Activated CD4-positive, alpha-beta T cell treated with anti-CD3 and anti-CD28 coated beads, Interleukin-2, amount 10 ng/mL, durations not matched to agents 7 days and 5 days (primary cell): Measurements from ENCODE around the gene DNAJB5. TPM values are rescaled to one million over a fixed set of nuclear protein-coding genes. Genes with fewer than 3 reads are reported as not detected.
"Not testable (repeated sequence)": the region's sequence is repeated elsewhere in the genome, so short reads cannot be mapped to it uniquely, and the experiment has no call there.

Experiments used
- CTCF ChIA-PET: fragments of 350-600 bp; sonication (Branson Sonifier 250); formaldehyde crosslinking; loops from one replicate; lab custom pipeline; 2021; ENCODE audit warnings: antibody characterized with exemption; lab: Charles Lee
- POLR2A ChIA-PET: fragments of 350-600 bp; sonication (Branson Sonifier 250); formaldehyde crosslinking; loops from one replicate; lab custom pipeline; 2021; ENCODE audit warnings: antibody characterized with exemption; lab: Charles Lee
- DNase-seq: peaks from one replicate; pipeline ENCODE4 v3.0.0-alpha.2; 2020
- H3K27ac Mint-ChIP-seq: one replicate; pipeline ENCODE4 v1.8.0; 2021; ENCODE audit warnings: mild to moderate bottlenecking, moderate library complexity, mixed read lengths
- H3K27me3 Mint-ChIP-seq: one replicate; pipeline ENCODE4 v1.8.0; 2021; ENCODE audit warnings: mixed read lengths
- H3K36me3 Mint-ChIP-seq: one replicate; pipeline ENCODE4 v1.8.0; 2021; ENCODE audit warnings: low read depth, mixed read lengths
- H3K4me1 Mint-ChIP-seq: one replicate; pipeline ENCODE4 v1.8.0; 2021; ENCODE audit warnings: mixed read lengths
- H3K4me3 Mint-ChIP-seq: one replicate; pipeline ENCODE4 v1.8.0; 2021; ENCODE audit warnings: mild to moderate bottlenecking, moderate library complexity, mixed read lengths
- H3K9me3 Mint-ChIP-seq: one replicate; pipeline ENCODE4 v1.8.0; 2021; ENCODE audit warnings: mixed read lengths
- total RNA-seq, 2 experiments: library from RNA; stranded (reverse); gene quantifications; one replicate each; pipeline ENCODE4 v1.2.3, GENCODE V29; 2021

Gene DNAJB5
- total RNA-seq, result 1 to 10 TPM; 3.5 to 4.6 TPM

GRCh38 chr9:34989003-34989945 is at the start of gene DNAJB5:
DNAJB5 (plus strand) TSS chr9:34989745; CDS start chr9:34990631, 886 bp downstream.
- CTCF ChIA-PET, result interaction anchor here (0.7 to 1.4 kb wide), 5 partner anchors 16 to 497 kb away, joined by 3 to 4 read pairs (median 3); no protein-coding TSS in a partner anchor
- Mint-ChIP-seq H3K9me3 (no peaks in the 10 kb centered on the region), H3K36me3 (no peaks in the 10 kb centered on the region), H3K27ac (peak within 1 kb of the TSS; percentile 92), H3K27me3 (no peaks in the 10 kb centered on the region), H3K4me3 (peak within 1 kb of the TSS; percentile 88), H3K4me1 (peaks cover 58% of the 10 kb centered on the region)
- POLR2A ChIA-PET, result interaction anchor here (0.6 to 0.7 kb wide), 2 partner anchors 125 to 574 kb away, joined by 3 to 4 read pairs; no protein-coding TSS in a partner anchor
- DNase-seq, result peak; percentile 98

DNA sequence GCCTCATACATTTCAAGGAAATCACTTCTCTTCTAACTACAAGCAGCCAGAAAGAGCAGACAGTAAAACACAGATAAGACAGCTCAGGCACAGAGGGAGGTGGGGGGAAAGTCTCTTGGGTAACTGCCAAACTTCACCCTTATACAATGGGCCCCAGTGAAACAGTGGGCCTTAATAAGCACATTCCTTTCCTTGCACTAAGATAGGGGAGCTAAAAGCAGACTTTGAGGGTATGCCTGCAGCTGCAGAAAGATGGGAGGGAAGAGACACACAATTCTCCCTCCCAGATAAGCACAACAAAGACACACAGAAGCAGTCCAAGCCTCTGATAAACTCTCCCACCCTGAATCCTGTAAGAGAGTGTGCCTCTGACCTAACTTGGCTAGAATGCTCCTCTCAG is 49.6 kb upstream of the DNAJB5 start:
- H3K4me1 Mint-ChIP-seq, DNase-seq, H3K36me3 Mint-ChIP-seq, POLR2A ChIA-PET, CTCF ChIA-PET, H3K4me3 Mint-ChIP-seq, H3K9me3 Mint-ChIP-seq, H3K27me3 Mint-ChIP-seq, H3K27ac Mint-ChIP-seq: not testable (repeated sequence)

DNA sequence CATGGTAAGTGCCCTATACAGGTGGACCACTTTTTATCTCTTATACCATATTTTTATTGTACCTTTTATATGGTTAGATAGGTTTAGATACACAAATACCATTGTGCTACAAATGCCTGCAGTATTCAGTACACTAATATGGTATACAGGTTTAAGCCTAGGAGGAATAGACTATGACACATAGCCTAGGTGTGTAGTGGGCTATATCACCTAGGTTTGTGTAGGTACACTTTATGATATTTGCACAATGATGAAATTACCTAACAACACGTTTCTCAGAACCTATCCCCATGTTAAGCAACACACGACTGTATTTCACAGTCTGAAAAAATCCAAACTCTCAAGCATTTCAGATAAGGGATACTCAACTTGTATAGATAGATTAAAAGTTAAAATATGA is 41.1 kb upstream of the DNAJB5 start:
- H3K4me1 Mint-ChIP-seq, result no peaks in the 10 kb centered on the region
- H3K4me3 Mint-ChIP-seq, result no peak overlapping the region
- peaks cover 35% of the 10 kb centered on the region for H3K27me3 Mint-ChIP-seq
- DNase-seq, result no peak
- H3K9me3 Mint-ChIP-seq, result no peaks in the 10 kb centered on the region
- ChIA-PET CTCF (interaction anchor here (0.6 kb wide), 1 partner anchor 980 kb away, joined by 4 read pairs; no protein-coding TSS in a partner anchor), POLR2A (no interaction called here)
- H3K36me3 Mint-ChIP-seq, result no peaks in the 10 kb centered on the region
- H3K27ac Mint-ChIP-seq, result no peak overlapping the region

DNA sequence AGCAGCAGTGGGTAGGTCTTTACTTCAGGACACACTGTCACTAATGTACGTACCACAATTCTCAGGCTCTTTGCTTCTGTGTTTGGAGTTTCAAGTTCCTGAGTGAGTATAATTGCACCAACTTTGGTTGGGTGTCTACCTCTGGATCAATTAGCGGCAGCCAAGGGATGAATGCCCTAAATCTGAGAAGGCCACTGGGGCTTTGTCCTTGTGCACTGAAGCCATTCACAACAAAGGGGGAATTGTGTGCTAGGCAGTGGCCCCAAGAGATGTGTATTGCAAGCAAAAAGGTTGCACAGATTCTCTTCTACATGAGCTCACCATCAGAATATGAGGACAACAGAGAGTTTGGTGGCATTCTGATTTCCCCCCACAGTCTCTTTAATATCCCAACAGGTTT is 35.3 kb upstream of the DNAJB5 start:
- no peaks in the 10 kb centered on the region for H3K36me3 Mint-ChIP-seq
- H3K27ac Mint-ChIP-seq, result no peak overlapping the region
- H3K9me3 Mint-ChIP-seq, result no peaks in the 10 kb centered on the region
- peaks cover 68% of the 10 kb centered on the region for H3K27me3 Mint-ChIP-seq
- ChIA-PET CTCF (interaction anchor here (0.6 kb wide), 1 partner anchor 700 kb away, joined by 3 read pairs; no protein-coding TSS in a partner anchor), POLR2A (no interaction called here)
- no peaks in the 10 kb centered on the region for H3K4me1 Mint-ChIP-seq
- no peak overlapping the region for H3K4me3 Mint-ChIP-seq
- DNase-seq, result no peak

DNA sequence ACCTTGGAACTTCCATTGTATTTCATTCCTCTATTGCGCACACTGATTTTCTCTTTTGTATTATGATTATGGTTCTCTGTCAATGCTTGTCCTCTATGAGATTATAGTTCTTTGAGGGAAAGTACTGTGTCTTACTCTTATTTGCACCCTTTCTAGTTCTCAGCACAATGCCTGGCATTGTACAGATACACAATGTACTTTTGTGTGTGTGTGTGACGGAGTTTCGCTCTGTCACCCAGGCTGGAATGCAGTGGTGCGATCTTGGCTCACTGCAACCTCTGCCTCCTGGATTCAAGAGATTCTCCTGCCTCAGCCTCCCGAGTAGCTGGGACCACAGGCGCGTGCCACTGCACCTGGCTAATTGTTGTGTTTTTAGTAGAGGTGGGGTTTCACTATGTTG is 33.5 kb upstream of the DNAJB5 start:
- H3K27ac Mint-ChIP-seq, DNase-seq, H3K9me3 Mint-ChIP-seq, H3K36me3 Mint-ChIP-seq, CTCF ChIA-PET, POLR2A ChIA-PET, H3K4me1 Mint-ChIP-seq, H3K4me3 Mint-ChIP-seq: not testable (repeated sequence)
- peaks cover 74% of the 10 kb centered on the region for H3K27me3 Mint-ChIP-seq

DNA sequence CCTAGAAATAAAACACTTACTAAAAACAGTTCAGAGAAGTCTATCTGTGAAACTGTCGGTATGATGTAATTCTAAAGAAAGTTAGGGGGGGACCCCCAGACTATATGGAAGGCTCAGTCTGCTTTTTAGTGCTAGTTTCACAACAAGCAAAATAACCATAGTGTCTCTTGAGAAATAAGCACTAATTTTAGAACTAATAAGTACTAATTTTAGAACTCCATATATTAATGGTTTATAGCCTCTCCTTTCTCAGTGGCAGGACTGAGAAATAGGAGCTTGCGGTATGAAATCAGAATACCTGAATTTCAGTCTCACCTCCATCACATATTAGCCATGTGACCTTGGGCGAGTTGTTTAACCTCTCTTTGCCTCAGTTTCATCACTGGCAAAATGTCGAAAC is 32.9 kb upstream of the DNAJB5 start:
- no peaks in the 10 kb centered on the region for H3K4me1 Mint-ChIP-seq
- CTCF ChIA-PET, result no interaction called here
- H3K27ac Mint-ChIP-seq, result no peak overlapping the region
- DNase-seq, result no peak
- no peaks in the 10 kb centered on the region for H3K9me3 Mint-ChIP-seq
- POLR2A ChIA-PET, result no interaction called here
- no peak overlapping the region for H3K4me3 Mint-ChIP-seq
- no peaks in the 10 kb centered on the region for H3K36me3 Mint-ChIP-seq
- H3K27me3 Mint-ChIP-seq, result peaks cover 75% of the 10 kb centered on the region

DNA sequence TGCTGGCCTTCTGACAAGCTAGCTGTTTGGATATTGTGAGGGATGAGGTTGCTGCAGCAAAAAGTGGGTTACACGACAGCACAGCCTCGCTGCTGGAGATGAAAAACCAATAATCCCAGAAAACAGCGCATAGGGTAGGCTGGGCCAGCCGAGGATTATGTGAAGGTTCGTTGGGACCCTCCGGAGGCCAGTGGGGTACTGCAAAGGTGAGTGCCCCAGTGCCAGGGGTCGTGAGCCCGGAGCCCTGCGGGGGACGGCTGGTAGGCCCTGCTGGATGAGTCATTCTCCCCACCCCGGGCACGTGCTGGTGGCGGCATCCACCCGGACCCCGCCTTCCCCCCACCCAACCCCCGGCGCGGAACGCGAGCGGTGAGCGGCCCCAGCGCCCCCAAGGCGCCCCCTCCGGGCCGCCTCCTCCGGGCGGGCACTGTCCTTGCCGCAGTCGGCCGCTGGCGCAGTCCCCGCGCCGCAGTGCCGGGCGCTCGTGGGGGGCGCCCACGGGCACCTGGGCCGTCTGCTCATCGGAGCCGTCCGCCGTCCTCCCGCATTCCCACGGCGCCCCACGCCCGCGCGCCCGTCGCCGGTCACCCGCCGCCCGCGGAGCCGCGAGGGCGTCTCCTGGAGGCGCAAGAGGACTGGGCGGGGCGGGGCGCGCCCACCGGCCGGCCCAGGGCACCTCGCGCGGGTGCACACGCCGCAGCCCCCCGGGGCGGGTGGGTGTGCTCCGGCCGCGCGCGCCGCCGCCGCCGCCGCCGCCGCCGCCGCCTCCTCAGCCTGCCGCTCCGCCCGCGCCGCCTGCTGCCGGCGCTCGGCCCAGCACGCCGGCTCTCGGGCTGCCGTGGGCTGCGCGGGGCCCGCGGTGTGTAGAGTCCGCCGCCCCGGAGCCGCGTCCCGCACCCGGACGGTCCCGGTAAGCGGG is 31.8 kb upstream of the DNAJB5 start, which contains the start of gene PHF24:
PHF24 (plus strand) TSS at position 794 of the 919 bp plus-strand sequence. CDS start 13,014 bp downstream, outside the sequence.
- H3K9me3 Mint-ChIP-seq, result no peaks in the 10 kb centered on the region
- H3K4me1 Mint-ChIP-seq, result no peaks in the 10 kb centered on the region
- no peaks in the 10 kb centered on the region for H3K36me3 Mint-ChIP-seq
- H3K27ac Mint-ChIP-seq, result no peak within 1 kb of the TSS
- peaks cover 66% of the 10 kb centered on the region for H3K27me3 Mint-ChIP-seq
- no peak for DNase-seq
- ChIA-PET CTCF (no interaction called here), POLR2A (no interaction called here)
- peak within 1 kb of the TSS; percentile 37 for H3K4me3 Mint-ChIP-seq

- no peaks in the 10 kb centered on the region for H3K36me3 Mint-ChIP-seq
- H3K9me3 Mint-ChIP-seq, result no peaks in the 10 kb centered on the region
- CTCF ChIA-PET, result no interaction called here
- H3K27me3 Mint-ChIP-seq, result peaks cover 64% of the 10 kb centered on the region
- POLR2A ChIA-PET, result no interaction called here
- peak overlapping the region; percentile 17 for H3K4me3 Mint-ChIP-seq
- no peak for DNase-seq
- no peaks in the 10 kb centered on the region for H3K4me1 Mint-ChIP-seq
- H3K27ac Mint-ChIP-seq, result no peak overlapping the region
Measured at GRCh38 chr9:34958411-34958982, 31.0 kb upstream of the DNAJB5 start.

GRCh38 chr9:34959461-34959860 is 30.1 kb upstream of the DNAJB5 start:
- Mint-ChIP-seq H3K36me3 (no peaks in the 10 kb centered on the region), H3K4me3 (no peak overlapping the region), H3K4me1 (no peaks in the 10 kb centered on the region), H3K9me3 (no peaks in the 10 kb centered on the region), H3K27ac (no peak overlapping the region), H3K27me3 (peaks cover 61% of the 10 kb centered on the region)
- ChIA-PET POLR2A (no interaction called here), CTCF (no interaction called here)
- no peak for DNase-seq

DNA sequence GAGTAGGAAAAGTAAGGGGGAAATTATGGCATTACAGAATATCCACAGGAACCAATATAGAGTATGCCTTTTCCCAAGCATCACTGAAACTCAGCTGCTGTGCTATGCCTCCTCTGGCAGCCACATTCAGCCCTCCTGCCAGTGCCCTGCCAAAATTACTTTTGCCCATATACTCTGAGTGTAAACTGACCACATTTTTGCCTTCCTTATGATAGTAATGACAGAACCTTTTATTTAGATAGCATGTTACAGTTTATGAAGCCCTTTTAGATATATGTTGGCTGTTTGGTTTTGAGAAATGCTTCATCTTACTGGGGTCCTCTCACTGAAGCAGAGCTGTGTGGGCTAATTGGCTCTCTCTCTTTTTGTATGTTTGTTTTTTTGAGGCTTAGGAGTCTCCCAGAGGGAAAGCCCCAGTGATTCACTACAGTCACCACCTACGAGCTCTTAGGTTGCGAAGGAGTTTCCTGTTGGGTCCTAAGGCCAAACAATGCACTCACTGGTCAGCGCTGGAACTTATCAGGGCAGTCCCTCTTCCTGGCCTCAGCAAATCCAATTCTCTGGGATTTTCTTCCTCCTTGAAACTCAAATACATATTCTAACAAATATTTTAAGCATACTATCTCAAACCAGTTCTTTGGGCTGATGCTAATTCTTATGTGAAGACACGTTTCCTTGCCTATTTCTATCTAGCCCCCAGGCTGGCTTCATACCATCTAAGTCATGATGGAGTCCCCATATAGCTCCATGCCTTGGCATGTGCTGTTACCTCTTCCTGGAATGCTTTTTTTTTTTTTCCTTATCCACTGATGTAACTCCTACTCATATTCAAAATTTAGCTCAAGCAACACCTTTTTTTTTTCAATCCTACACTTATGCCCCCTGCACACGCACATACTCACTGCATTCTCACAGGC is 27.7 kb upstream of the DNAJB5 start:
- CTCF ChIA-PET, result interaction anchor here (1.0 kb wide), 1 partner anchor 62 kb away, joined by 3 read pairs; no protein-coding TSS in a partner anchor
- DNase-seq, result no peak
- H3K4me1 Mint-ChIP-seq, result no peaks in the 10 kb centered on the region
- POLR2A ChIA-PET, result no interaction called here
- H3K27ac Mint-ChIP-seq, result no peak overlapping the region
- peaks cover 52% of the 10 kb centered on the region for H3K27me3 Mint-ChIP-seq
- H3K9me3 Mint-ChIP-seq, result no peaks in the 10 kb centered on the region
- H3K36me3 Mint-ChIP-seq, result no peaks in the 10 kb centered on the region
- no peak overlapping the region for H3K4me3 Mint-ChIP-seq

DNA sequence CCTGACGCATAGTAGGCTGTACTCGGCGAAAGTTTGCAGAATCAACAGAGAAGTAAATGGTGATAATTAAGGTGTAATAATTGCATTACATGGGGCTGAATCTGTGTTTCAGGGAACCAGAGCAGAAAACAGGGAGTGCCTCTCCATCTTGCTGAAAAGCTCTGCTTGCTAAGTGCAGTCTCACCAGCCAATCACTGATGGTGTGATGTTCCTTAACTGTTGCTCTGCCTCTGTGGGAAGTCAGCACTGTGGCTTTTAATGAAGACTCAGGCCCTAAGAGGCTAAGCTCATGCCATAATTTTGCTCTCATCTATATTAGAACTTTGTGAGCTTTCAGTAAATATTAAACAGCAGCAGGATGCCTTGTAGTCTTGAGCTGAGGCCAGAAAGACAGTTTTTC is 27.0 kb upstream of the DNAJB5 start:
- CTCF ChIA-PET, result no interaction called here
- no peaks in the 10 kb centered on the region for H3K36me3 Mint-ChIP-seq
- no peak overlapping the region for H3K27ac Mint-ChIP-seq
- POLR2A ChIA-PET, result no interaction called here
- no peaks in the 10 kb centered on the region for H3K4me1 Mint-ChIP-seq
- H3K27me3 Mint-ChIP-seq, result peaks cover 50% of the 10 kb centered on the region
- DNase-seq, result no peak
- H3K9me3 Mint-ChIP-seq, result no peaks in the 10 kb centered on the region
- no peak overlapping the region for H3K4me3 Mint-ChIP-seq
